GM18873 (cell line): Measurements from ENCODE around the gene MRPS15.

Source experiments
- ATAC-seq: cut with Tn5 transposase; IDR thresholded peaks from one replicate; pipeline ENCODE4 v1.9.1; 2021; ENCODE audit warnings: mild to moderate bottlenecking, moderate library complexity, moderate number of reproducible peaks; ENCODE audit not compliant: unreplicated experiment, low FRiP score

The MRPS15 gene

GRCh38 chr1:36464605-36465393 is 615 bp upstream of the MRPS15 start:
- ATAC-seq = no peak

DNA sequence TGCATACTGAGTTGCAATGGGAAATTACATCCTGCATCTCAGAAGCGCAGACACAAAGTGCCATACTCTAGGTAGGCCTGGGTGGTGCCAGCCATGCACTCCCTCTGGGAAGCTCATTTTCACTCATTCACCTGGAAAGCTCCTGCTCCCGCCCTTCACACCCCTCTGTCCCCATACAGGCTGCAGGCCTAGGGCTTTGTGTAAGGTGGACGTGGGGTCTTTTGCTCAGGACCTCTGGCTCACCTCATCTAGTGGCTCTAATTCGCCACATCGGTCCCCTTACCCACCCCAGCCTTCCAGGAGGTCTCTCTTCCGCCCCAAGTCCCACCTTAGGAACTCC is 751 bp downstream of the MRPS15 start:
- no peak for ATAC-seq

GRCh38 chr1:36458910-36459309 is 5.3 kb downstream of the MRPS15 start:
- ATAC-seq = no peak

- no peak for ATAC-seq
Measured at GRCh38 chr1:36457691-36458090, 6.5 kb downstream of the MRPS15 start.

DNA sequence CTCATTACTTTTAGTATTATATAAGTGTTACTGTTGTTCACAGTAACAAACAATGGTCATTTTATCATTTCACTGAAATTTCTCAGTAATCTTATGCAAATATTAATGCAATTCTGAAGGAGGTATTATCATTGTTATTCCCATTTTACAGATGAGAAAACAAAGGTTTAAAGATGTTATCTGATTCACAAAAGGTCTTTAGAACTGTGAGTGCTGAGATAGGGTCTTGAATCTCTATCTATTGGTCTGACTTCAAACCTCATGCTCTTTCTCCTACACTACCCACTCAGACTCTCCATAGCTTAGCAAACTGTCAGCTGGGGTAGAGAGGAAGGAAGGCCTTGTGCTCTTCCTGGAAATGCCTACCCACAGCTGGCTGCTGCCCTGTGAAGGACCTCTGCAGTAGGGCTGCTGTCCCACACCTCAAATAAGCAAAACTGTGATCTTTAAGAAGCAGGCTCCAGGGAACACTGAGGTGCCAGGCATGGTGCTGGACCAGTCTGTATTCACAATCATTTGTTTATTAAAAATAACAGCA is 7.7 kb downstream of the MRPS15 start:
- no peak for ATAC-seq

DNA sequence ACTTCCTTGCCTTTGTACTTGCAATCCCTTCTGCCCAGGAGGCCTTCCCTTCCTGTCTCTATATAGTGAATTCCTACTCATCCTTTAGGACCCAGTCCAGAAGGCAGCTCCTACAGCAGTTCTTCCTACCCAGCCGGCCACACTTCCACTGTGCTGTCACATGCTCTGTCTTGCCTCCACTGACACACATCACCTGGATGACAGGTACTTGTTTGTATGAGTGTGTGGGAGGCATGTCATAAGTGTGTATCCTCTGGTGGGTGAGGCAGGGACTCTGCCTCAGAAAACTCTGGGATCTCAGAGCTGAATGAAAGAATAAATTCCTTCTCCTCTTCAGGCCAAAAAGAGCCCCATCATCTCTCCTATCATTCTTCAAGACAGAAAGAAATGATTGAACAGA is 8.8 kb downstream of the MRPS15 start:
- ATAC-seq = no peak

DNA sequence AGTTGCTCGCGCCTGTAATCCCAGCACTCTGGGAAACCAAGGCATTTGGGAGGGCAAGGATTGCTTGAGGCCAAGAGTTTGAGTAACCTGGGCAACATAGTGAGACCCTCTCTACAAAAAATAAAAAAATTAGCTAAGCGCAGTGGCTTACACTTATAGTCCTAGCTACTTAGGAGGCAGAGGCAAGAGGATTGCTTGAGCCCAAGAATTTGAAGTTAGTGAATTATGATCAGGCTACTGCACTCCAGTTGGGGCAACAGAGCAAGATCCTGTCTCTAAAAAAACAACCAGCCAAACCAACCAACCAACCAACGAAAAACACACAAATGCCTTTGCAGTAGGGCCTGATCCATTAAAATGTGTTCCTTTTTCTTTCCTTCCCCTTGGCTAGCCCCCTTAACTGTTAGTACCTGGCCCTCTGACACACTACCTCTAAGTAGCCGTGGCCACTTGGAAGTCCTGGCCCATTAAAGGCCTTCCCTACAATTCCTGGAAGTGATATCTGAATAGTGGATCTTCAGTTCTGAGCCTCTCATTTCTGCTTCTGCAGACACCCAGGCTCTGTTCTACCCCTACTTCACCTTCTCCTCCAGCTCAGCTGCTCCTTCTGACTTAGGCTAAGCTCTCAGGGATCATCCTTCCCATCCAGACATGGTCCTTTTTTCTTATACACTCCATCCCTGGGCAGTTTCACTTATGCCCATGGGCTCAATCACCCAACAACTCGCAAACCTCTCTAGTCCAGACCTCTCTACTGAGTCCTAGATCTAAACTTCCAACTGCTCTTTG is 10.4 kb downstream of the MRPS15 start:
- ATAC-seq = no peak

DNA sequence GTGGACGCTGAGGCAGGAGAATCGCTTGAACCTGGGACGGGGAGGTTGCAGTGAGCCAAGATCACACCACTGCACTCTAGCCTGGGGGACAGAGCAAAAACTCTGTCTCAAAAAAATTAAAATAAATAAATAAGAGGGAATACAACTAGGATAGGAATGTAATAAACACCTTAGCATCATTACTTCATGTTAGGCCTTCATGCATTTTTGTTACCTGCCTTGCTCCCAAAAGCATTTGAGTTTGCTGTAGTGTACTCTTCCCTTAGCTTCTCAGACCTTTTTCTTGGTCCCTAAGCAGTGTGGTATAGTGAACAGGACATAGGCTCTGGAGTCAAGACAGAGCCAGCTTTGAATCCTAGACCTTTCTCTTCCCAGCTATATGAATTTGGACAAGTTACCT is 11.1 kb downstream of the MRPS15 start:
- no peak for ATAC-seq

DNA sequence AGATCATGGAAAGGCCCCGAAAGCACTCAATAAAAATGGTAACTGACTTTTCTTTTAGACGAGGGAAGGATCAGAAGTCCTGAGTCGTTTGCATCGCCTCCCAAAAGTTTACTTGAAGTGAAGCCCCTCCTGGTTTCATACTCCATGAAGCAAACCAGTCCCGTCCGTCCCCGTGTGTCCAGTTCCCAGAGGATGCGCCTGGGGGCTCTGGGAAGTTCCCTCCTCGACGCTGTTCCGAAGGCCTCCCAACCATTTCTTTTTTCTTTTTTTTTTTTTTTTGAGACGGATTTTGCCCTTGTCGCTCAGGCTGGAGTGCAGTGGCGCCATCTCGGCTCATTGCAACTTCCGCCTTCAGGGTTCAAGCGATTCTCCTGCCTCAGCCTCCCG is 13.3 kb downstream of the MRPS15 start:
- no peak for ATAC-seq

- ATAC-seq = peak; percentile 92
Measured at GRCh38 chr1:36450270-36450918, 13.8 kb downstream of the MRPS15 start, which contains the start of gene OSCP1. OSCP1 (minus strand) TSS chr1:36450451; CDS start chr1:36450369, 82 bp downstream.

- no peak for ATAC-seq
Measured at GRCh38 chr1:36448530-36449056, 15.6 kb downstream of the MRPS15 start.

DNA sequence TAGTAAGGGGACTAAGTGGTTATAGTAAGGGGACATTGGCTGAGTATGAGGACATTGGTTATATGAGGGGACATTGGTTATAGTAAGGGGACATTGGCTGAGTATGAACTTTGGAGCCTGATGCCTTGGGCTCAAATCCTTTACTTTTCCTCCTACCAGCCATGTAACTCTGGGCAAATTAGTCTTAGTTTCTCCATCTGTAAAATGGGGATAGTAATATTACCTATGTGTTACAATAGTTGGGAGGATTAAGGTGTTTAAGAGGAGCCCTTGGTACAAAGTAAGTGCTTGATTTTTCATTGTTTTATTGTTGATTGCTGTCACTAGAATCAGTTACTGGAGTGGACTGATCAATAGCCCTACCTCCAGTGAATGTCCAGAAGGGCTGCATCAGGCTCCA is 16.7 kb downstream of the MRPS15 start:
- ATAC-seq = no peak

DNA sequence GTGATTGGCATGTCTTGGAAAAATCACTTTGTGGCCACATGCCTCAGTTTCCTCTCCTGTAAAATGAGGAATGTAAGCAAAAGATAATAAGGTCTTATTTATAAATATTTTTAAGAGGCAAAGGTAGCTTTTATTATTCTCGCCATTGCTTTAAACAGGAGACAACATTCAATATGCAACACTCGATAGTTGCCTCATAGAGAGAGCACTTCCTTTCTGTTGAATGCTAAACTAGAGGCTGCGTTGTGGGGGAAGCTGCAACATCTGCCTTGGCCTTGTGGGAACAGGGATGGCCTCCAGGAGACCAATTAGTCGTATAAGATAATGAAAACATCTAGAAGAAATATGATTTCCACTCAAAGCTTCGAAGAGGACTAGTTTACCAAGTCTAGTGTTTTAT is 17.4 kb downstream of the MRPS15 start:
- ATAC-seq = no peak

- ATAC-seq = no peak
Measured at GRCh38 chr1:36446271-36446670, 17.9 kb downstream of the MRPS15 start.

GRCh38 chr1:36443297-36443696 is 20.9 kb downstream of the MRPS15 start:
- no peak for ATAC-seq

DNA sequence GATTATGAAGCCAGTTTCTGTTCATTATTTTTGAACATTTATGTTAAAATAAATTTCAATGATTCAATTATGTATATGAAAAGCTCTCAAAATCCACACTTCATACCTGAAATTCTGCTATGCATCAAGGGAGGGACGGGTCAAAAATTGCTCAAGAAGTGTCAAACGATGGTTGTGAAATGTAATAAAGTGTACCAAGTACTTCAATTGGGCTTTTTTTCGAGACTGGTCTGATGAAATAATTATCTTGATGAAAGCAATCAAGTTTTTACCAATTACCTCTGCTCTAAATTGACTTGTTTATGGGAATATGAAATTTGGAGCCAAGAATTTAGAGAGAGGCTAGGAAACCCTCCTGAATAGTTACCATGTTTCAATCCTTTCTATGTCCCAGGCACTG is 21.8 kb downstream of the MRPS15 start:
- ATAC-seq = no peak

DNA sequence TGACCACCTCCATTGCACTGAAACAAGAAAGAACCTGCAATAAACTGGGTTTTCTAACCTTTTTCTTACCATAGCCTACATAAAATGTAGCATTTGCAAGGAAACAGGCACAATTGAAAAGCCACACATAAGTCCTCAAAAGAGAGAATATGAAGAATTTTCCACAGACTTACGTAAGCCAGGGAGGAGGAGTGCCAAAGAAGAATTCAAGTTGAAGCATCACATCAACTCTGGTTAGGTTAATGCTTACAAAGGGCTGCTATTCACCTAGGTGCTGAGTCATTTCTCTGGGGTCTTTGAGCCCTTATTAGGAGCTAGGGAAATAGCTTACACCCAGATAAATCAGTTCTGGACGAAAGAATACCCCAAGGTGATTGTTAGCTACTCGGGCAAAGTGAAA is 23.5 kb downstream of the MRPS15 start:
- no peak for ATAC-seq

GRCh38 chr1:36440044-36440443 is 24.1 kb downstream of the MRPS15 start:
- ATAC-seq = no peak

- no peak for ATAC-seq
Measured at GRCh38 chr1:36438715-36439114, 25.5 kb downstream of the MRPS15 start.

DNA sequence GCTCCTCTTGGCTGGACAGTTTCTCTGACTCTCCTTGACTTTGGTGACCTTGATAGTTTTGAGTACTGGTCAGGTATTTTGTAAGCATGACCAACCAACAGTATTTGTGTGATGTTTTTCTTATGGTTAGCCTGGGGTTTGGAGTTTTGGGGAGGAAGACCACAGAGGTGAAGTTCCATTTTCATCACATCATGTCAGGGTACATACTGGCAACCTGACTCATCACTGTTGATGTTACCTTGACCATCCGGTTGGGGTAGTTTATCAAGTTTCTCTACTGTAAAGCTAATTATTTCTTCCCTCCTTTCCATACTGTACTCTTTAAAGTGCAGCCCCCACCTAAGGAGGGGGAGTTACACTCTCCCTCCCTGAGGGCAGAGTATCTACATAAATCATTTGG is 27.4 kb downstream of the MRPS15 start:
- ATAC-seq = no peak

DNA sequence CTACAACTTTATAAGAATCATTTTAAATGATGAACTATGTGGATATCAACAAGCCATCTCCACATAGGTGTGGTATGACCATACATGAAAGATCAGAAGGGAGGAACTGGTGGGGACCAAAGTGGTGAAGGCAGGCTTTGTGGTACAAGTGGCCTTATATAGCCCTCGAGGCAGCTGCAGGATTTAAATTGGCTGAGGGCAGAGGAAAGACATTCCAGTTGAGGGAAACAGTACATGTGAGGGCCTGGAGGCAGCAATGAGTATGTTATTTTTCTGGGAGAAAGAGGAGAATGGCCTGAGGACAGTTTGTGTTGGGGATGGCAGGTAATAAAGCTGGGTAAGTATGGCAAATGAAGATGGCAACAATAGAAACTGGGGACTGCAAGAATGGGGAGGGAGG is 31.1 kb downstream of the MRPS15 start:
- ATAC-seq = no peak
